SK-N-SH treated with all-trans-retinoic acid at 6 μM for 48 hours (cell line): ENCODE results near the gene GPR85.

Experiments
- BACH2 ChIP-seq: fragments of 250-450 bp; sonication (Bioruptor Pico); IDR thresholded peaks from 2 replicates; pipeline ENCODE4 v1.9.0; 2021; ENCODE audit warnings: mild to moderate bottlenecking, borderline replicate concordance
- CREB5 ChIP-seq: fragments of 250-450 bp; sonication (Bioruptor Pico); IDR thresholded peaks from 2 replicates; pipeline ENCODE4 v1.5.1; 2020; ENCODE audit warnings: low read depth, mild to moderate bottlenecking, moderate library complexity
- CSRNP3 ChIP-seq: fragments of 250-450 bp; sonication (Bioruptor Pico); IDR thresholded peaks from 2 replicates; pipeline ENCODE4 v1.5.1; 2021; ENCODE audit warnings: mild to moderate bottlenecking, moderate library complexity
- GLIS3 ChIP-seq: fragments of 250-450 bp; sonication (Bioruptor Pico); IDR thresholded peaks from 2 replicates; pipeline ENCODE4 v1.5.0; 2020; ENCODE audit warnings: mild to moderate bottlenecking, moderate library complexity
- PATZ1 ChIP-seq: fragments of 250-450 bp; sonication (Bioruptor Pico); IDR thresholded peaks from 2 replicates; pipeline ENCODE4 v1.8.0; 2020; ENCODE audit warnings: mild to moderate bottlenecking, moderate library complexity, borderline replicate concordance
- TCF4 ChIP-seq: fragments of 250-450 bp; sonication (Bioruptor Pico); IDR thresholded peaks from 2 replicates; pipeline ENCODE4 v1.8.0; 2021; ENCODE audit warnings: mild to moderate bottlenecking, moderate library complexity, borderline replicate concordance
- TOX ChIP-seq: fragments of 250-450 bp; sonication (Bioruptor Pico); IDR thresholded peaks from 2 replicates; pipeline ENCODE4 v1.8.0; 2021; ENCODE audit warnings: mild to moderate bottlenecking, moderate library complexity, borderline replicate concordance
- ZFP30 ChIP-seq: fragments of 450-650 bp; formaldehyde crosslinking; IDR thresholded peaks from 2 replicates; pipeline ENCODE4 v1.5.0; 2022; ENCODE audit warnings: mild to moderate bottlenecking, moderate library complexity
- ZNF565 ChIP-seq: fragments of 450-650 bp; formaldehyde crosslinking; conservative IDR thresholded peaks from 2 replicates; pipeline ENCODE4 v1.5.0; 2020; ENCODE audit warnings: low read depth, mild to moderate bottlenecking, moderate library complexity

GRCh38 chr7:113062499-113062898, 24.1 kb downstream of the GPR85 start:
- TF ChIP-seq CSRNP3 (CRISPR knock-in tag) (no peak), ZNF565 (no peak), GLIS3 (CRISPR knock-in tag) (no peak), PATZ1 (CRISPR knock-in tag) (no peak), TOX (no peak), TCF4 (CRISPR knock-in tag) (no peak), CREB5 (CRISPR knock-in tag) (no peak), ZFP30 (no peak), BACH2 (CRISPR knock-in tag) (no peak)
